Measurements from ENCODE around the gene DROSHA. TPM values are rescaled to one million over a fixed set of nuclear protein-coding genes. Genes with fewer than 3 reads are reported as not detected.

Gene DROSHA
- total and polyA plus RNA-seq, 2 of the 8 experiments (the other 6 are each of a cell fraction or from before 2014, with no cell fraction given): 65.9 to 122 TPM

- TF ChIP-seq CHD7 (IDR thresholded peaks at IDR 0.05; ENCODE audit: insufficient replicate concordance, low read length): no peak
Observed at GRCh38 chr5:31372124-31372523, 159.8 kb downstream of the DROSHA start (continued).

Data from H1 (cell line).